NOMO-1 treated with dmso at 0.1 percent for 144 hours (cell line): Measurements from ENCODE around the gene MAP7.

Experiments used
- DNase-seq: peaks from one replicate; lab custom pipeline; 2025; ENCODE audit not compliant: unreplicated experiment; lab: John Stamatoyannopoulos, UW

The MAP7 gene

DNA sequence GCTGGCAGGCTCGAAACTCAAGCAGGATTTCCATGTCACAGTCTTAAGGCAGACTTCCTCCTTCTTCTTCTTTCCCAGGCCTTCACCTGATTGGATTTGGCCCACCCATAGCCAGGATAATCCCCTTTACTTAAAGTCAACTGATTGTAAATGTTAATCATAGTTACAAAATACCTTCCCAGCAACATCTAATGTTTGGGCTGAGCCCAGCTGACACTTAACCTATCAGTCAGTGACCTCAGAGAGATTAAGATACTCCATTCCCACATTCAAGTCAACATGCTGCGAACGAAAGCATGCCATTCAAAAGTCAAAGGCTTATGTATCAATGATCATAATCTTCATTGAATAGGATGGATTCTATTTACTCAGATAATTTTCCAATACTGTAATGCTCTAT lies 16.0 kb downstream of the MAP7 start:
- DNase-seq, result no peak

- no peak for DNase-seq
Measured at GRCh38 chr6:136533487-136533886, 16.7 kb downstream of the MAP7 start.

DNA sequence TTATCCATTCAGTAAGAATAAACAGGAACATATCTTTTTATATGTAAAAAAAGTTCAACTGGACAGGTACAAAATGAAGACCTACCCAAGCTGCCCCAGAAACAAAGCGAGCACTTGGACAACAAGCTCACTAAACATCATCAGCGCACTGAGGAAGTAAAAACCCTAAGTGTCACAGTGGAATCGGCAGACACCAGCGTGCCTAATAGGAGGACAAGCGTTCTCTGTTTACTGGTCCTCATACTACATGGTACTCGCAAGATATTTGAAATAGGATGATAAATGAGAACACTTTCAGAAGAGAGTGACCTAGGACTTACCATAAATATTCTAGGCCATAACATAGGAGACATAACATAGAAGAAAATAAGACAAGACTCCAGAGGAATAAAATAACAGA lies 18.2 kb downstream of the MAP7 start:
- no peak for DNase-seq

DNA sequence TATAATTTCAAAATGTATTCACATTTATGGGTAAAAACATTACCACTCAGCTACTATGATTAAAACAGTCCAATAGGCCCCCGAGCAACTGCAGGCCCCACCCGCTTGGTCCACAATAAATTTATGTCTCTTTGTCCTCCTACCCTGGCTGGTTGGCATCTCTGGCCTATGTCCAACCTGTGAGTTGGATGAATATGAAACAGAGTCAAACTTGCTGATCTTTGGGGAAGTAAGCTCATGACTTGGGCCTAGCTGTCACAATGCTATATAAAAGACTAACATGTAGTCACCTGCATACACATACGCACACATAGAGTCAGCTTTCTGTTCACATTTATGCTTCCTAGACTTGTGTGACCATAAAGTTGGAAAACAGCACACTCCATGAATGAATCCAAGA lies 20.5 kb downstream of the MAP7 start:
- no peak for DNase-seq

GRCh38 chr6:136528477-136528876 lies 21.7 kb downstream of the MAP7 start:
- no peak for DNase-seq

DNA sequence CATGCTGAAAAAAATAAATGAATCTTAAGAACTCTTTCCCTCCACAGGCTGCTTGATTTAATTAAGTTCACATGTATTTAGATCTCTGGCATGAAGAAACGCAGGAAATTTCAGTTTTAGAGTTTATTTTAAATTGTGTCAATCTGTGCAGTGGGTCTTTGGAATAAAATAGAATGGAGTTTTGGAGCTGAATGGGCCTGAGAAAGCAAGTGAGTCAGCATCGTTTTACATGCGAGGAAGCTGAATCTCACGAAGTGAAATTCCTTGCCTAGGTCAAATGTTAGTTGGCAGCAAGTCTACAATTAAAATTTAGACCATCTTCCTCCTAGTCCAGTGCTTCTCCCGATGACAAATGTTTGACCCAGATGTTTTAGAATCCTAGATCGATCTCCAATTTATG lies 22.4 kb downstream of the MAP7 start:
- no peak for DNase-seq

GRCh38 chr6:136526937-136527336 lies 23.3 kb downstream of the MAP7 start:
- DNase-seq, result no peak

- peak; percentile 7 for DNase-seq
Measured at GRCh38 chr6:136526196-136526930, 23.9 kb downstream of the MAP7 start.

- DNase-seq, result no peak
Measured at GRCh38 chr6:136525586-136526195, 24.5 kb downstream of the MAP7 start.

DNA sequence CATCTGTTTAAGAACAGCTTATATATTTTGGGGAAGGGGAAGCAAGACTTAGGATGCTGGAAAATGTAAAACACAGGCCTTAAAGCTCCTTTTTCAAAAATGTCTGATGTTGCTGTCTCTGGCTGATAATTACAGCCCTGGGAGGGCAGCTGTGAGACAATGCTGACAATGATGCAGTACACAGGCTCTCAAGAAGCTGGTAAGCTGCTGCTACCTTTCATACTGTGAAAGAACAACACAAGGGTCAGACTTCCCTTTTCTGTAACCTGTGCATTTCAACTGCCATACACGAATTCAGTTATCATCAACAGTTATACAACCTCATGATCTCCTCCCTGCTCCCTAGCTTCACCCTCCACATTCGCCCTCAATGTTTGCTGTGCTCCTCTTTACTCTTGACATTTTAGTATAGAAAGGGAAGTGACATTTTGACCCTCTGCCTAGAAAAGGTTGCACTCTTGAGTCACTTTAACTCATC lies 25.2 kb downstream of the MAP7 start:
- DNase-seq, result peak; percentile 15

- DNase-seq, result no peak
Measured at GRCh38 chr6:136524339-136524935, 25.8 kb downstream of the MAP7 start.

DNA sequence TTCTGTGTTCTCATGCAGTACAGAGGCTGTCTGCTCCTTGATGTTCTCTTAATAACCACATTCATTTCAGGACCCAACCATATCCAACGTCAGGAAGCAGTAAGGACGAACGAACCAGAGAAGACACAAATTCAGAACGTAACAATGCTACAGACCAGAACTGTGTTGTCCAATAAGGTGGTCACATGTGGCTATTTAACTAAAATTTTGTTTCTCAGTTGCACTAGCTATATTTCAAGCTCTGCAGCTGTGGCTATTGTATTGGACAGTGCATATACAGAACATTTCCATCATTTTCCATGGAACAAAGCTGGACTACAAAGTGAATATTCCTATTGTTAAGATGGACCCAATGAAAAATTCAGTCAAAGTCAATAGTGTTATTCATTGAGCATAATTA lies 27.0 kb downstream of the MAP7 start:
- no peak for DNase-seq

GRCh38 chr6:136522636-136523035 lies 27.6 kb downstream of the MAP7 start:
- DNase-seq, result no peak

GRCh38 chr6:136521911-136522310 lies 28.3 kb downstream of the MAP7 start:
- no peak for DNase-seq

DNA sequence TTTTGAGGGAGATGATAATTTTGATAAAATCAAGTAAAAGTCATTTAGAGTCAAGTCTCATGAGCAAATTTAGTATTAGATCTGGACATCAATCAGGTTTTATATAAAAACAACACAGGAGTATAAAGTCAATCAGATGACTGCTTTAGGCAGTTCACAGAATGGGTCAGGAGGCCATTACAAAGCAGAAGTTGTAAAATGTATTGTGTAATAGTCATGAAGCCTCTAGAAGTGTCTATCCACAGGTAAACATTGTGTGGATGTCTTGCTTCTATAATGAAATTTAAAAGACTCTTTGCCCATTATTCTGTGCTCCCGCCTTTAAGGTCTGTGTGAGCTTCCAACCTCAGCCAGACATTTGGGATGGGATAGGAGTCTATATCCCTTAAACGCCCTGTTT lies 28.8 kb downstream of the MAP7 start:
- DNase-seq, result peak; percentile 11

GRCh38 chr6:136520517-136520916 lies 29.7 kb downstream of the MAP7 start:
- DNase-seq, result no peak

DNA sequence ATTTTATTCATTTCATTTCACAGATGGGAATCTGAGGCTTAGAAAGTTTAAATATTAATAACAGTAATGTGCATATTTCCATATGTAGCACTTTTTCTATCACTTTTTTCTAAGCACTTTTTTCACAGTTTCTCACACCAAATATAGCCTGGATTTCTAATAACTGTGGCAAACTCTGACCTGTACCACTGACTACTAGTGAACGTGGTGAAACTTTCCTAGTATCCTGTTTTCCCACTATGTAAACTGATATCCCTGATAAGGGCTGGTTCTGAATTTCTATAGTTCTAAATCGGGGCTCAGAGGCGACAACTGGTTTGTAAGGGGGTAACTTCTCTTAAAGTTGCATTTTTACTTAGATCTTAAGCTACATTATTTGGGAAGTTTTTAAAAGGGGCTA lies 32.6 kb downstream of the MAP7 start:
- DNase-seq, result no peak

DNA sequence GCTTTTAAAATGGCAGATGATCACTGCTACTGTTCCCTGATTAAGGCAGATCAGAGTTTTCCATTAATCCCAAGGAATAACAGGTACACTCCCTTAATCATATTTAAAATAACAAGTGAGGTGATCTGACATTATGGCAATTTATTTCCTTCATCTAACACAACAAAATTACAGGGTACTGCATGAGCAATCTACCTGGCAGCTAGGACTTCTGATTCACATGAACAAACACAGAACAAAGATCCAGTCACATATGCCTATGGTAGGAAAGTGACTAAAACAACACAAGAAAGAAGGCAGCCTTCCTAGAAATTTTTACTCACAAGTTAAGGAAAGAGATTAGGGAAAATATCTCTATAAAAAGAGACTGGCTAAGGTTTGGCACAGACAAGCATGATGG lies 33.2 kb downstream of the MAP7 start:
- no peak for DNase-seq

GRCh38 chr6:136514591-136514990 lies 35.6 kb downstream of the MAP7 start:
- DNase-seq, result no peak

DNA sequence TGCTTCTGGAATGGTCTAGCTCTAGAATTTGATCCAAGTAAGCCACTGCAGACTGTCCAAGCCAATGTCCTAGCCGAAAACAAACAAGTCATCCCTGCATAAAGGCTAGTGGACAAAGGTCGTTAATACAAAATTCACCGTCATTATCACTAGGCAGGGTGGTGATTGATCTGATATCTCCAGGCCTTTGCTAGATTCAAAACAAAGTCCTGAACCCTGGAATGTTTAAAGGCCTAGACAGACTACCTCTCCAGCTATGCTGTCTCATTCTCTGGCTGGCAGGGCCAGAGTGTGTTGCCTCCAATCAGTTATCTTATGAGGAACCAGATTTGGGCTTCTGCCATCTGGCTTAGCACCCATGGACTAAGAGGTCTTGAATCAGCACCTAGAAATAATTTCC lies 38.3 kb downstream of the MAP7 start:
- no peak for DNase-seq

- DNase-seq, result no peak
Measured at GRCh38 chr6:136511397-136511796, 38.8 kb downstream of the MAP7 start.

DNA sequence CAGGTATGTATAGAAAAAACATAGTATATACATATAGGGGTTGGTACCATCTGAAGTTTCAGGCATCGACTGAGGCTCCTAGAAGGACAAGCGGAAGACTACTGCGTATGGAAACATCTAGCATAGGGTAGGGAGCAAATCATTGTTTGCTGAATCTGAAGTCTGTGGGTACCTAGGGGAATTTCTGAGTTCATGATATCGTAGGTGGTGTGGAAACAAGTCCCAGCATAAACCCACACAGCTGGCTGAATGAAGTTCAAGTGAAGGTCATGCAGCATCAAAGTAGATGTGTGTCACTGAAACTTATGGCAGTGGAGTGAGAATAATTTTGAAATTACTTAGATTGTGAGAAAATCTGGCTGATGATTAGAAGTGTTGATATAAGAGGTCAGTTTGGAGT lies 39.4 kb downstream of the MAP7 start:
- DNase-seq, result no peak
